ENCODE measurements around the gene ANKRD63. TPM values are rescaled to one million over a fixed set of nuclear protein-coding genes. Genes with fewer than 3 reads are reported as not detected.
A peak's percentile ranks its signal among the peaks of the same experiment; 100 is the strongest.

The ANKRD63 gene
- total and polyA plus RNA-seq, 2 experiments from 2014 or later = 0.30 to 0.47 TPM

DNA sequence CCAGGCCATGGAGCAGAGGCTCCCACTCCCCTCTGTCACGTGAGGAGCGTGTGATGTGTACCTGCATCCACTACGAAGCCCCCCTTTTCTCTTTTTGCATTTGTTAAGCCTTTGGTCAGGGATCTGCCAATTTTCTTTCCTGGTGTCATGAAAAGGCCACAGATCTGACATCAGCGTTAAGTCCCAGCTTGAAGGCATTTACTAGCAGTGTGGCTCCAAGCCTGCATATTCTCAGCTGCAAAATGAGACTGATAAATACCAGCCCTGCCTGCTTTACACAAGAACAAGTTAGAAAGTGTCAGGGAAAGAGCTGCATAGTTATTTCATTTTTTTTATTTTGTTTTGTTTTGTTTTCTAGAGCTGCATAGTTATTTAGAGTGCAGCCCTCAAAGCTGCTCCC lies 2.3 kb upstream of the ANKRD63 start:
- no peak for TF ChIP-seq EZH2phosphoT487 (IDR thresholded peaks at IDR 0.05; ENCODE audit: low read depth, severe bottlenecking, unreplicated experiment)
- TF ChIP-seq, protein P1, sequence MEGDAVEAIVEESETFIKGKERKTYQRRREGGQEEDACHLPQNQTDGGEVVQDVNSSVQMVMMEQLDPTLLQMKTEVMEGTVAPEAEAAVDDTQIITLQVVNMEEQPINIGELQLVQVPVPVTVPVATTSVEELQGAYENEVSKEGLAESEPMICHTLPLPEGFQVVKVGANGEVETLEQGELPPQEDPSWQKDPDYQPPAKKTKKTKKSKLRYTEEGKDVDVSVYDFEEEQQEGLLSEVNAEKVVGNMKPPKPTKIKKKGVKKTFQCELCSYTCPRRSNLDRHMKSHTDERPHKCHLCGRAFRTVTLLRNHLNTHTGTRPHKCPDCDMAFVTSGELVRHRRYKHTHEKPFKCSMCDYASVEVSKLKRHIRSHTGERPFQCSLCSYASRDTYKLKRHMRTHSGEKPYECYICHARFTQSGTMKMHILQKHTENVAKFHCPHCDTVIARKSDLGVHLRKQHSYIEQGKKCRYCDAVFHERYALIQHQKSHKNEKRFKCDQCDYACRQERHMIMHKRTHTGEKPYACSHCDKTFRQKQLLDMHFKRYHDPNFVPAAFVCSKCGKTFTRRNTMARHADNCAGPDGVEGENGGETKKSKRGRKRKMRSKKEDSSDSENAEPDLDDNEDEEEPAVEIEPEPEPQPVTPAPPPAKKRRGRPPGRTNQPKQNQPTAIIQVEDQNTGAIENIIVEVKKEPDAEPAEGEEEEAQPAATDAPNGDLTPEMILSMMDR (IDR thresholded peaks at IDR 0.05; ENCODE audit: poor library complexity) = no peak
- TF ChIP-seq EZH2 (IDR thresholded peaks at IDR 0.05; ENCODE audit: borderline replicate concordance) = no peak

DNA sequence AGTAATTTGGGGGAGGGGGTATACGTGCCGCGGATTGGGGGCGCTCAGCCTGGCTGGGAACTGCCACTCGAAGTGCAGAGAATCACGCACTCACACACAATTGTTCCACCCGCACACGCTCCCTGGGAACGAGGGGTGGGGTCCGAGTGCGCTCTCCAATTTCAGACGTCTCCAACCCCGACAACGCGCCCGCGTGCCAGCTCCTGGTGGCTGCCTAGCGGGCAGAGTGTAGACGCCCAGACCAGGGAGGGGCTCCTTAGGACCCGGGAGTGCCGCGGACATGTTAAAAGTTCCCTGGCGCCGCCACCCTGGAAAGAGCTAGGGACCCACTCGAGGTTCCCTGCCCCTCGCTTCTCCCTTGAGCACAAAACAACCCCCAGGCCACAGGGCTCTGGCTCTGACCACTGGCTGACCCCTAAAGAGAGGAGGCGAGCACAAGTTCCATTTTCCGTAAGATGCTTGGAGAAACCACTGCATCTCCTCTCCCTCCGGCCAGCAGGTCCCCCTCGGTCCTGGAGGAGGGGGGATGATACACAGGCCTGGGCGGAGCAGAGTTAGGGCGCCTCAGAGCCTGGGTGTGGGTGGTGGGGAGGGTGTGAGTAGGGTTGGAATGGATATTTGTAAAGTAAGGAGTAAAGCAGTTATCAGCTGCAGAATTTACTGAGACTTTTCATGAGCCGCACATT lies 894 bp upstream of the ANKRD63 start:
- Histone ChIP-seq H3K36me3 (replicated peaks; ENCODE audit: insufficient read depth, low read depth) (no peaks in the 10 kb centered on the region), H3K4me2 (peak overlapping the region; percentile 96), H3K27ac (no peak overlapping the region), H3K4me3 (no peak overlapping the region), H3K4me1 (ENCODE audit: insufficient read depth) (peaks cover 36% of the 10 kb centered on the region), H3K9me3 (ENCODE audit: low read depth) (no peaks in the 10 kb centered on the region), H4K20me1 (ENCODE audit: insufficient read depth, poor library complexity, severe bottlenecking) (no peaks in the 10 kb centered on the region), H3K79me2 (no peaks in the 10 kb centered on the region), H3K9me2 (replicated peaks; ENCODE audit: insufficient read depth) (no peaks in the 10 kb centered on the region), H3K27me3 (peaks cover 61% of the 10 kb centered on the region), H2AFZ (no peak overlapping the region)
- 29% methylated on average over 31 of the region's 33 CpGs for WGBS (ENCODE audit: low lambda C conversion rate, missing lambda C conversion rate)
- DNase-seq (ENCODE audit: low spot score) = no peak
- TF ChIP-seq EZH2 (IDR thresholded peaks at IDR 0.05; ENCODE audit: borderline replicate concordance) (peak; percentile 38), EZH2phosphoT487 (IDR thresholded peaks at IDR 0.05; ENCODE audit: low read depth, severe bottlenecking, unreplicated experiment) (no peak)

More for the DNA sequence above, 2.3 kb upstream of the ANKRD63 start:
- Histone ChIP-seq H4K20me1 (ENCODE audit: insufficient read depth, poor library complexity, severe bottlenecking) (no peaks in the 10 kb centered on the region), H3K9me3 (ENCODE audit: low read depth) (no peaks in the 10 kb centered on the region), H3K9me2 (replicated peaks; ENCODE audit: insufficient read depth) (no peaks in the 10 kb centered on the region), H2AFZ (no peak overlapping the region), H3K36me3 (replicated peaks; ENCODE audit: insufficient read depth, low read depth) (no peaks in the 10 kb centered on the region), H3K4me3 (no peak overlapping the region), H3K4me2 (peak overlapping the region; percentile 27), H3K27me3 (peaks cover 55% of the 10 kb centered on the region), H3K79me2 (no peaks in the 10 kb centered on the region), H3K27ac (peak overlapping the region; percentile 76), H3K4me1 (ENCODE audit: insufficient read depth) (peaks cover 36% of the 10 kb centered on the region)
- DNase-seq (ENCODE audit: low spot score) = no peak
- WGBS (ENCODE audit: low lambda C conversion rate, missing lambda C conversion rate) = 43% methylated on average over 4 of the region's 4 CpGs

DNA sequence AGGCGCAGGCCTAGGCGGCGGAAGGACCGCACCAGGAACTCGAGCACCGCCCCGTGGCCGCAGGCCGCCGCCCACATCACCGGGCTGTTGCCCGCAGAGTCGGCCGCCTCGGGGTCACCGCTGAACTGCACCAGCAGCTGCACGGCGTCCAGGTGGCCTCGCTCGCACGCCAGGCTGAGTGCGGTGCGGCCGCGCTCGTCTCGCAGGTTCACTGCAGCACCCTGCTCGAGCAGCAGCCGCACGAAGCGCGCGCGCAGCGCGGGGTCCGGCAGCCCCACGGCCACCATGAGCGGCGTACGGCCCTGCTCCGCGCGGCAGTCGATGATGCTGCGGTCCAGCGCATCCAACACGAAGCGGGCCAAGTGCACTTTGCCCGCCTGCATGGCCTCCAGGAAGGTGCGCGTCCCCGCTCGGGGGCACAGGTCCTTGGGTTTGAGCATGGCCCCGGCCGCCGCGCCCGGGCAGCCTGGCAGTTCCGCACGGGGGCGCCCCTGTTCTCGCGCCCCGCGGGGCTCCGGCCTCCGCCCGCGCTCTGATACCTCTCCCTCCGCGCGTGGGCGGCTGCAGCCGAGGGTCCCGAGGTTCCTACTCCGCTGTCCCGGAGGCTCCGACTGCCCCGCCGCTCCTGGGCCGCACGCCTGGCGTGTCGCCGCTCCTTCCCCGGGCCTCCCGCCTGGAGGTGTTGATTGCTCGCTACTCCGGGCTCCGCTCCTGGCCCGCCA lies 556 bp downstream of the ANKRD63 start:
- Histone ChIP-seq H4K20me1 (ENCODE audit: insufficient read depth, poor library complexity, severe bottlenecking) (no peaks in the 10 kb centered on the region), H3K79me2 (no peaks in the 10 kb centered on the region), H3K27ac (no peak overlapping the region), H3K4me1 (ENCODE audit: insufficient read depth) (peaks cover 36% of the 10 kb centered on the region), H2AFZ (peak overlapping the region; percentile 78), H3K9me3 (ENCODE audit: low read depth) (no peaks in the 10 kb centered on the region), H3K27me3 (peaks cover 62% of the 10 kb centered on the region), H3K36me3 (replicated peaks; ENCODE audit: insufficient read depth, low read depth) (no peaks in the 10 kb centered on the region), H3K9me2 (replicated peaks; ENCODE audit: insufficient read depth) (no peaks in the 10 kb centered on the region), H3K4me3 (no peak overlapping the region), H3K4me2 (peak overlapping the region; percentile 96)
- peak; percentile 54 for DNase-seq (ENCODE audit: low spot score)
- TF ChIP-seq EZH2phosphoT487 (IDR thresholded peaks at IDR 0.05; ENCODE audit: low read depth, severe bottlenecking, unreplicated experiment) (peak; percentile 51), EZH2 (IDR thresholded peaks at IDR 0.05; ENCODE audit: borderline replicate concordance) (peak; percentile 53)
- TF ChIP-seq, protein P1 (IDR thresholded peaks at IDR 0.05; ENCODE audit: poor library complexity) = peak; percentile 34
- 1% methylated on average over 78 of the region's 92 CpGs for WGBS (ENCODE audit: low lambda C conversion rate, missing lambda C conversion rate)

DNA sequence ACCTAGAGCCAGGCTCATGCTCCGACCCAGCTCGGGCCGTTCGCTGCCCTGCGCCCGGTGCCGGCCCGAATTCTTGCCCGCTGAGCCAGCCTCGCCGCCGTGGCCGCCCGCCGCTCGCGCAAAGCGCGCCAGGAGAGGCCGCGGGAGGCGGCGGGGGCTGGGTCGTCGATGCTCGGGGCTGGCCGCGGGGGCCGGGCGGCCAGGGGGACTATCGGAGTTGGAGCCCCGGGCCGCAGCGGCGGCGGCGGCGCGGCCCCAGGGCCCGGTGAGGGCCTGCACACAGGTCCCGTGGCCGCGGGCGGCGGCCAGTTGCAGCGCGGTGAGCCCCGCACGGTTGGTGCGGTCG lies 1.1 kb downstream of the ANKRD63 start:
- peaks cover 36% of the 10 kb centered on the region for H3K4me1 ChIP-seq (ENCODE audit: insufficient read depth)
- no peak overlapping the region for H2AFZ ChIP-seq
- no peaks in the 10 kb centered on the region for H3K9me2 ChIP-seq (replicated peaks; ENCODE audit: insufficient read depth)
- H3K27ac ChIP-seq = no peak overlapping the region
- no peaks in the 10 kb centered on the region for H3K36me3 ChIP-seq (replicated peaks; ENCODE audit: insufficient read depth, low read depth)
- H3K9me3 ChIP-seq (ENCODE audit: low read depth) = no peaks in the 10 kb centered on the region
- H3K79me2 ChIP-seq = no peaks in the 10 kb centered on the region
- no peak overlapping the region for H3K4me3 ChIP-seq
- 5% methylated on average over 30 of the region's 51 CpGs for WGBS (ENCODE audit: low lambda C conversion rate, missing lambda C conversion rate)
- peak overlapping the region; percentile 96 for H3K4me2 ChIP-seq
- H3K27me3 ChIP-seq = peaks cover 62% of the 10 kb centered on the region
- no peaks in the 10 kb centered on the region for H4K20me1 ChIP-seq (ENCODE audit: insufficient read depth, poor library complexity, severe bottlenecking)
- TF ChIP-seq, protein P1 (IDR thresholded peaks at IDR 0.05; ENCODE audit: poor library complexity) = no peak
- TF ChIP-seq EZH2phosphoT487 (IDR thresholded peaks at IDR 0.05; ENCODE audit: low read depth, severe bottlenecking, unreplicated experiment) = no peak
- no peak for TF ChIP-seq EZH2 (IDR thresholded peaks at IDR 0.05; ENCODE audit: borderline replicate concordance)
- DNase-seq (ENCODE audit: low spot score) = no peak

Data from hepatocyte (in vitro differentiated cells).